Mucosa of descending colon (tissue), 3 donors: ENCODE results near the gene FBXW5. TPM values are rescaled to one million over a fixed set of nuclear protein-coding genes. Genes with fewer than 3 reads are reported as not detected.

Source experiments
- ATAC-seq: fragments of 200-7000 bp; cut with Tn5 transposase; one replicate; pipeline ENCODE4 v1.9.1; 2020; ENCODE audit warnings: mild to moderate bottlenecking, moderate library complexity
- DNase-seq, 3 donors: peaks; one replicate each; pipeline ENCODE4 v3.0.0-alpha.2; 2020
- H3K36me3 ChIP-seq: fragments of 200-600 bp; one replicate; pipeline ENCODE4 v1.8.0; 2021; ENCODE audit warnings: low read depth, mild to moderate bottlenecking
- H3K4me1 ChIP-seq: fragments of 200-600 bp; one replicate; pipeline ENCODE4 v1.8.0; 2021; ENCODE audit warnings: low read depth, mild to moderate bottlenecking
- H3K4me3 ChIP-seq: fragments of 200-600 bp; one replicate; pipeline ENCODE4 v1.8.0; 2021; ENCODE audit warnings: mild to moderate bottlenecking
- H3K9me3 ChIP-seq: fragments of 200-600 bp; one replicate; pipeline ENCODE4 v1.8.0; 2021; ENCODE audit warnings: mild to moderate bottlenecking
- CTCF ChIP-seq: fragments of 200-600 bp; IDR thresholded peaks from one replicate; pipeline ENCODE4 v1.8.0; 2022; ENCODE audit warnings: antibody characterized with exemption, mild to moderate bottlenecking
- intact Hi-C, 2 donors: fragments of 100-400 bp; cut with DNase I in 1 of 2; cut with micrococcal nuclease in 1 of 2; formaldehyde crosslinking; loops; one replicate each; pipeline versions ENCODE4 v1.11.0 to v1.11.1; 2022; cut with DNase I, micrococcal nuclease
- total RNA-seq, 3 donors: library from RNA; stranded (reverse); fragmentation: NEBNext Ultra II Directional in 2 of 3; extraction: Animal tissue kit (Norgen Biotek cat#: 25700) in 2 of 3; gene quantifications; one replicate each; pipeline versions ENCODE4 v1.2.1 to v1.2.4, GENCODE V29; 2021 to 2023
- donor health status: DM: no; HTN: no; CAD: no; lungs with moderate emphysema.
- donor health status: DM: no; HTN: no; CAD: no.
- donor health status: DM: no; HTN: yes; CAD: no.

The FBXW5 gene
- total RNA-seq, 3 donors from 2014 or later = 127 to 197 (median 142) TPM

- H3K4me1 ChIP-seq = peaks cover 48% of the 10 kb centered on the region
- peak in 2 of 3 donors; percentile 53 to 55 for DNase-seq
- TF ChIP-seq CTCF = no peak
- peaks cover 2% of the 10 kb centered on the region for H3K36me3 ChIP-seq
- intact Hi-C loops = no loop called here
- no peak for ATAC-seq
- H3K4me3 ChIP-seq = no peak overlapping the region
- H3K9me3 ChIP-seq = no peaks in the 10 kb centered on the region
These were observed 2.7 kb upstream of the FBXW5 start for GRCh38 chr9:136947028-136947891.

GRCh38 chr9:136946228-136947027 lies 1.9 kb upstream of the FBXW5 start:
- TF ChIP-seq CTCF = no peak
- DNase-seq (peak in 1 of 3 donors; percentile 65), ATAC-seq (no peak)
- Histone ChIP-seq H3K9me3 (no peaks in the 10 kb centered on the region), H3K4me3 (no peak overlapping the region), H3K4me1 (peaks cover 40% of the 10 kb centered on the region), H3K36me3 (peaks cover 9% of the 10 kb centered on the region)
- intact Hi-C loops = no loop called here

- H3K4me3 ChIP-seq = no peak overlapping the region
- H3K9me3 ChIP-seq = no peaks in the 10 kb centered on the region
- intact Hi-C loops = no loop called here
- ATAC-seq (no peak), DNase-seq (peak in 2 of 3 donors; percentile 55 to 79)
- H3K4me1 ChIP-seq = peaks cover 37% of the 10 kb centered on the region
- TF ChIP-seq CTCF = no peak
- H3K36me3 ChIP-seq = peaks cover 17% of the 10 kb centered on the region
These were observed 1.0 kb upstream of the FBXW5 start for GRCh38 chr9:136945333-136946227.

GRCh38 chr9:136944212-136944518 lies 373 bp downstream of the FBXW5 start:
- TF ChIP-seq CTCF = no peak
- intact Hi-C loops = no loop called here
- DNase-seq = no peak
- Histone ChIP-seq H3K4me1 (peaks cover 28% of the 10 kb centered on the region), H3K36me3 (peaks cover 20% of the 10 kb centered on the region), H3K9me3 (no peaks in the 10 kb centered on the region), H3K4me3 (peak overlapping the region; percentile 95)
- ATAC-seq = peak; percentile 41
